ENCODE data around the gene ALDH3A2.

DNA sequence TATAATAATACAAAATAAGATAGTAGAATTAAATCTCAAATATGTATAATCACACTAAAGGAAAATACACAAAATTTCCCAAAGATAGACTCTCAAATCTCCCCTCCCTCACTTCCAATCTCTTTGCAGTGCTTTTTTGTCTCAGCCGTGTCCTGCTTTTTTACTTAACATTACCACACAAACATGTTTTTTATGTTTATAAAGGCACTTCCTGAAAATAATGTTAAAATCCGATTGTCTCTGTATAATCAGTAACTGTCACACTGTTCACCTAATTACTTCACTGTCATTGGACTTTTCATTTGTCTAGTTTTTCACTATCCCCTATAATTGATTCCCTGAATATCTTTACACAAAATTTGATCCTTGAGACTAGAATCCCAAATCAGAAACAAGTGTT lies 38.2 kb upstream of the ALDH3A2 start:
- TF ChIP-seq, protein P1, sequence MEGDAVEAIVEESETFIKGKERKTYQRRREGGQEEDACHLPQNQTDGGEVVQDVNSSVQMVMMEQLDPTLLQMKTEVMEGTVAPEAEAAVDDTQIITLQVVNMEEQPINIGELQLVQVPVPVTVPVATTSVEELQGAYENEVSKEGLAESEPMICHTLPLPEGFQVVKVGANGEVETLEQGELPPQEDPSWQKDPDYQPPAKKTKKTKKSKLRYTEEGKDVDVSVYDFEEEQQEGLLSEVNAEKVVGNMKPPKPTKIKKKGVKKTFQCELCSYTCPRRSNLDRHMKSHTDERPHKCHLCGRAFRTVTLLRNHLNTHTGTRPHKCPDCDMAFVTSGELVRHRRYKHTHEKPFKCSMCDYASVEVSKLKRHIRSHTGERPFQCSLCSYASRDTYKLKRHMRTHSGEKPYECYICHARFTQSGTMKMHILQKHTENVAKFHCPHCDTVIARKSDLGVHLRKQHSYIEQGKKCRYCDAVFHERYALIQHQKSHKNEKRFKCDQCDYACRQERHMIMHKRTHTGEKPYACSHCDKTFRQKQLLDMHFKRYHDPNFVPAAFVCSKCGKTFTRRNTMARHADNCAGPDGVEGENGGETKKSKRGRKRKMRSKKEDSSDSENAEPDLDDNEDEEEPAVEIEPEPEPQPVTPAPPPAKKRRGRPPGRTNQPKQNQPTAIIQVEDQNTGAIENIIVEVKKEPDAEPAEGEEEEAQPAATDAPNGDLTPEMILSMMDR (IDR thresholded peaks at IDR 0.05), result no peak
- no peak for TF ChIP-seq EP300 (IDR thresholded peaks at IDR 0.05)

Measured in stomach (tissue), 4 donors.